Smooth muscle cell (in vitro differentiated cells): ENCODE data around the gene CHD6. TPM values are rescaled to one million over a fixed set of nuclear protein-coding genes. Genes with fewer than 3 reads are reported as not detected.

Experiments used
- DNase-seq: peaks from one replicate; lab custom pipeline; 2025; ENCODE audit not compliant: unreplicated experiment; lab: John Stamatoyannopoulos, UW
- H2AFZ ChIP-seq: fragments of 200-600 bp; sonication (generic); 2 replicates; pipeline ENCODE4 v1.6.0; 2016; ENCODE audit warnings: antibody characterized with exemption, low read depth, mild to moderate bottlenecking
- H3F3A ChIP-seq: fragments of 200-600 bp; sonication (generic); 2 replicates; pipeline ENCODE4 v1.6.0; 2017; ENCODE audit warnings: antibody characterized with exemption, low read depth
- H3K27ac ChIP-seq: fragments of 200-600 bp; sonication (generic); 2 replicates; pipeline ENCODE4 v1.5.1; 2016; ENCODE audit warnings: low read depth, mild to moderate bottlenecking
- H3K27me3 ChIP-seq: fragments of 200-600 bp; sonication (generic); 2 replicates; pipeline ENCODE4 v1.6.1; 2016; ENCODE audit warnings: low read depth, mild to moderate bottlenecking
- H3K36me3 ChIP-seq: fragments of 200-600 bp; sonication (generic); 2 replicates; pipeline ENCODE4 v1.5.1; 2016; ENCODE audit warnings: low read depth
- H3K4me1 ChIP-seq: fragments of 200-600 bp; sonication (generic); 2 replicates; pipeline ENCODE4 v1.5.1; 2016; ENCODE audit warnings: low read depth
- H3K4me2 ChIP-seq: fragments of 200-600 bp; sonication (generic); 2 replicates; pipeline ENCODE4 v1.6.0; 2016; ENCODE audit warnings: mild to moderate bottlenecking
- H3K4me3 ChIP-seq: fragments of 200-600 bp; sonication (generic); 2 replicates; pipeline ENCODE4 v1.5.1; 2016; ENCODE audit warnings: mild to moderate bottlenecking
- H3K79me2 ChIP-seq: fragments of 200-600 bp; sonication (generic); 2 replicates; pipeline ENCODE4 v1.6.0; 2016; ENCODE audit warnings: low read depth, mild to moderate bottlenecking
- H3K9ac ChIP-seq: fragments of 200-600 bp; sonication (generic); 2 replicates; pipeline ENCODE4 v1.6.0; 2016; ENCODE audit warnings: low read depth
- H3K9me3 ChIP-seq: fragments of 200-600 bp; sonication (generic); replicated peaks from 2 replicates; pipeline ENCODE4 v1.5.1; 2016; ENCODE audit warnings: low read depth
- H4K20me1 ChIP-seq: fragments of 200-600 bp; sonication (generic); 2 replicates; pipeline ENCODE4 v1.6.0; 2016; ENCODE audit warnings: low read depth
- WGBS: methylation state at CpG from one replicate; pipeline ENCODE4 v1.1.7; 2016; ENCODE audit warnings: low lambda C conversion rate; 5-methylcytosine and 5-hydroxymethylcytosine counted together
- polyA plus RNA-seq: library from polyadenylated mRNA; unstranded; fragments of >200 nt; fragmentation: Nextera tagmentation; extraction: Ambion mirVana; gene quantifications from 2 replicates; pipeline ENCODE4 v1.2.1, GENCODE V29; 2016
- total RNA-seq: library from RNA; depleted of rRNA; stranded (reverse); fragments of >200 nt; gene quantifications from 2 replicates; pipeline ENCODE4 v1.2.3, GENCODE V29; 2014
- TF ChIP-seq, protein P1 (sequence below): fragments of 200-600 bp; sonication (generic); IDR thresholded peaks from 2 replicates; pipeline ENCODE4 v1.5.1; 2017; ENCODE audit warnings: borderline replicate concordance, mild to moderate bottlenecking, antibody characterized with exemption; ENCODE audit not compliant: insufficient read depth, poor library complexity, severe bottlenecking

CHD6 gene
- total and polyA plus RNA-seq, 2 experiments from 2014 or later: 41.7 to 47.8 TPM

DNA sequence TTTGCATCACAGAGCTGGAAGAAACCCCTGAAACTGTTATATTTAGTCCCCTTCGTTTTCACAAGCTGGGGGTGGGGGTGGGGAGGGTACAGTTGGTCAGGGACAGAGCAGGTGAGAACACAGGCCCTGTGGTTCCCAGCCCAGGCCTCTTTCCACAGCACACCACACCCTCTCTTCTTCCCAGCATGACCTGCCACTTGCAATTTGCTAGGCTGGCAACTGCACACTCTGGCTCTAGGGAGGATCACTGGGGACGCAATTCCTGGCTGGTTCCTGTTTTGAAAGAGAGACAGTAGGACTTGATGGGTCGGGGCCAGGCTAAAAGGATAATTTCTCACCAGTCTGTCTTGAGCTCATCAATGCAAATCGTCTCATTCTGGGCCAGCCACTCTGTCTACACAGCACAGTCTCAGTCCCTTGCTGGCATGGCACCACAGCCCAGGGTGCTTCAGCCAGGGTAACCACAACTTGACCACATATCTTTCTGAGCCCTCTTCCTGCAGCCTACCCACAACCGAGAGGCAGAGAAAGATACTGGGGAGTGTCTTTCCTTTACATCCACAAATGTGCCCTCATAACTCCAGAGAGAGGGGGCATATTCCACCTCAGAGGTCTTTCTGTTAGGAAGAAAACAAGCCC is 209.9 kb downstream of the CHD6 start:
- H3K27ac ChIP-seq: no peak overlapping the region
- 90% methylated on average over 5 of the region's 5 CpGs for WGBS
- no peak overlapping the region for H2AFZ ChIP-seq
- no peak for DNase-seq
- H3K27me3 ChIP-seq: no peaks in the 10 kb centered on the region
- no peaks in the 10 kb centered on the region for H3K4me1 ChIP-seq
- H3K36me3 ChIP-seq: peaks cover 5% of the 10 kb centered on the region
- no peaks in the 10 kb centered on the region for H3K9me3 ChIP-seq
- no peak overlapping the region for H3K4me2 ChIP-seq
- no peak overlapping the region for H3K4me3 ChIP-seq
- no peak overlapping the region for H3K9ac ChIP-seq
- no peaks in the 10 kb centered on the region for H4K20me1 ChIP-seq
- no peaks in the 10 kb centered on the region for H3F3A ChIP-seq
- no peaks in the 10 kb centered on the region for H3K79me2 ChIP-seq
- TF ChIP-seq, protein P1, sequence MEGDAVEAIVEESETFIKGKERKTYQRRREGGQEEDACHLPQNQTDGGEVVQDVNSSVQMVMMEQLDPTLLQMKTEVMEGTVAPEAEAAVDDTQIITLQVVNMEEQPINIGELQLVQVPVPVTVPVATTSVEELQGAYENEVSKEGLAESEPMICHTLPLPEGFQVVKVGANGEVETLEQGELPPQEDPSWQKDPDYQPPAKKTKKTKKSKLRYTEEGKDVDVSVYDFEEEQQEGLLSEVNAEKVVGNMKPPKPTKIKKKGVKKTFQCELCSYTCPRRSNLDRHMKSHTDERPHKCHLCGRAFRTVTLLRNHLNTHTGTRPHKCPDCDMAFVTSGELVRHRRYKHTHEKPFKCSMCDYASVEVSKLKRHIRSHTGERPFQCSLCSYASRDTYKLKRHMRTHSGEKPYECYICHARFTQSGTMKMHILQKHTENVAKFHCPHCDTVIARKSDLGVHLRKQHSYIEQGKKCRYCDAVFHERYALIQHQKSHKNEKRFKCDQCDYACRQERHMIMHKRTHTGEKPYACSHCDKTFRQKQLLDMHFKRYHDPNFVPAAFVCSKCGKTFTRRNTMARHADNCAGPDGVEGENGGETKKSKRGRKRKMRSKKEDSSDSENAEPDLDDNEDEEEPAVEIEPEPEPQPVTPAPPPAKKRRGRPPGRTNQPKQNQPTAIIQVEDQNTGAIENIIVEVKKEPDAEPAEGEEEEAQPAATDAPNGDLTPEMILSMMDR: no peak

DNA sequence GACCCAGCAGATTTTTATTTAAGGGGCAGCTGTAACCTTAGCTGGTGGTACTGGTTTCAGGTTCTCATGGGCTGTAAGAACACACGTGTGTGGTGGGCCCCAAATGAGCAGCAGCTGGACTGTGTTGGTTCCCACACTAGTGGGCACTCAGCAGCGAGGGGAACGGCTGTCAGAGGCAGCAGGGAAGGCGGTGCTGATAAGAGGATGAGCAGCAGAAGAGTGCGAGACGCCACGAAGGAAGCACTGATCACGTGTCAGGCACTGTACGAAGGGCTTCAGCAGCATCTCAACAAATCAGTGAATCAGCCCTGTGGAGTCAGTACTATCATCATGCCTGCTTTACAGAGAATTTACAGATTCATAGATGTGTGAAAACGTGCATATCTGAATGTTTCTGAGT is 210.6 kb downstream of the CHD6 start:
- peaks cover 5% of the 10 kb centered on the region for H3K36me3 ChIP-seq
- DNase-seq: no peak
- WGBS: 50% methylated on average over 10 of the region's 10 CpGs

DNA sequence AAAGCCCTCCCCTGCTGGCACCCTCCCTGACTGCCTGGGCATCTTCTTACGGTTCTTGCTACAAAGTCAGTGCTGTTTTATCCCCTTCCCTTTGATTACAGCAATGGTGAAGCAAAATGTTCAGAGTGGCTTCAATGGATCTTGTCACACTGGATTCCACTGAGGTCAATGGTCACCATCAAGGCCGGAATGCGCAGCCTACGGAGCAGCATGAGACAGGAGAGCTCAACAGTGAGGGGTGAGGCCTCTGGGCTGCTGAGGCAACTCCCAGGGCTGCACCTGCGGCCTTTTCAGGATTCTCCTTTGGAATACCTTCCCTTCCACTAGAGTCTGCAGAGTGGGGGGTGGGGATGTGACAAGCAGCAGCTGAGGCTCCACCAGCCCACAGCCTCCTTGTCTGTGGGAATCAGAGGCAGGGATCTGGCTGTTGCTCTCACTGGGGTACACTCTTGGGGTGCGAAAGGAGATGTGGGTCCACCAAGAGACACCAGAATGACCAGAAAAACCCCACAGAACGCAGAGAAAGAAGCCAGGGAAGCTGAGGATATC is 211.2 kb downstream of the CHD6 start:
- no peak for DNase-seq
- no peaks in the 10 kb centered on the region for H3K27me3 ChIP-seq
- no peaks in the 10 kb centered on the region for H3K79me2 ChIP-seq
- no peaks in the 10 kb centered on the region for H3F3A ChIP-seq
- no peak overlapping the region for H2AFZ ChIP-seq
- no peak overlapping the region for H3K4me3 ChIP-seq
- no peaks in the 10 kb centered on the region for H4K20me1 ChIP-seq
- WGBS: 88% methylated on average over 7 of the region's 7 CpGs
- no peak overlapping the region for H3K9ac ChIP-seq
- peaks cover 5% of the 10 kb centered on the region for H3K36me3 ChIP-seq
- no peak overlapping the region for H3K27ac ChIP-seq
- H3K9me3 ChIP-seq: no peaks in the 10 kb centered on the region
- TF ChIP-seq, protein P1: no peak
- H3K4me2 ChIP-seq: no peak overlapping the region
- no peaks in the 10 kb centered on the region for H3K4me1 ChIP-seq

More for the DNA sequence above, 210.6 kb downstream of the CHD6 start:
- no peak overlapping the region for H3K27ac ChIP-seq
- no peaks in the 10 kb centered on the region for H3K27me3 ChIP-seq
- H3K4me1 ChIP-seq: no peaks in the 10 kb centered on the region
- TF ChIP-seq, protein P1: no peak
- H2AFZ ChIP-seq: no peak overlapping the region
- no peak overlapping the region for H3K9ac ChIP-seq
- no peaks in the 10 kb centered on the region for H3K9me3 ChIP-seq
- no peaks in the 10 kb centered on the region for H4K20me1 ChIP-seq
- H3K4me3 ChIP-seq: no peak overlapping the region
- no peaks in the 10 kb centered on the region for H3F3A ChIP-seq
- no peaks in the 10 kb centered on the region for H3K79me2 ChIP-seq
- no peak overlapping the region for H3K4me2 ChIP-seq

DNA sequence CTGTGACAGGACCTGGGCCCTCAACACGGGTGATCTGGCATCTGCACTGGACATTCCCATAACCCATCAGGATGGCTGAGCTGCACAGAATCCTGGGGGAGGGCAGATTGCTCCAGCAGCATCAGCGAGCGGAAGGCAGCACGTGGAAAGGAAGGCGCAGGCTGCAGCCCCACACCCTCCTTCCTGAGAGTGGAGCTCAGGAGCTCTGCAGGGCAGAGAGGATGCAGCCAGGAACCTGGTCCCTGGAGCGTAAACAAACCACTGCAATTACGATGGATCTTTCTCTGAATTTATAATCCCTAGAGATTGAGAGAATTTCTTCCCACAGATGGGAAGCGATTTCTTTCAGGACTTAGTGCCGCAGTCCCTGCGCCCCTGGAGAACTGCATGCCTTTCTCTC is 211.8 kb downstream of the CHD6 start:
- Histone ChIP-seq H3F3A (no peaks in the 10 kb centered on the region), H3K4me2 (no peak overlapping the region), H4K20me1 (no peaks in the 10 kb centered on the region), H2AFZ (no peak overlapping the region), H3K27me3 (no peaks in the 10 kb centered on the region), H3K4me1 (no peaks in the 10 kb centered on the region), H3K9ac (no peak overlapping the region), H3K27ac (no peak overlapping the region), H3K4me3 (no peak overlapping the region), H3K79me2 (no peaks in the 10 kb centered on the region), H3K36me3 (peaks cover 5% of the 10 kb centered on the region), H3K9me3 (no peaks in the 10 kb centered on the region)
- DNase-seq: no peak
- TF ChIP-seq, protein P1: no peak
- 94% methylated on average over 10 of the region's 10 CpGs for WGBS
